ENCODE data around the gene PLXND1.

The PLXND1 gene

GRCh38 chr3:129585949-129586657, 20.4 kb downstream of the PLXND1 start:
- no peak for DNase-seq (ENCODE audit: low read depth in 2 of 2)

DNA sequence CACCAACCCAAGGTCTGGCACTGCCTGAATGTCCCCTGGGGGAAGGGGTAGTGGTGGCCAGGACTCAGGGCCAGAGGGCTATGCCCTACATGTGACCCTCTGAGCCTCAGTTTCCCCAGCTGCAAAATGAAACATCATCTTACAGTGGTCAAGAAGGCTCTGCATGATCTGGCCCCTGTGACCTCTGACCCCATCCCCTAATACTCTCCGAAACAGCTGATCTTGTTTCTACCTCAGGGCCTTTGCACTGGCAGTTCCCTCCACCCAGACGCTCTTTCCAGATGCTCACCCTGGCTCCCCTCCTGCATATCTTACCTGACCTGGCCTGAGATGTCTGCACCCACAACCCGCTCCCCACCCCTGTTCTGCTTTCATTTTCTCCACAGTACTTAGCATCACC, 21.8 kb downstream of the PLXND1 start:
- DNase-seq (ENCODE audit: low read depth in 2 of 2) = no peak

GRCh38 chr3:129583289-129583688, 23.2 kb downstream of the PLXND1 start:
- DNase-seq (ENCODE audit: low read depth in 2 of 2) = no peak

DNA sequence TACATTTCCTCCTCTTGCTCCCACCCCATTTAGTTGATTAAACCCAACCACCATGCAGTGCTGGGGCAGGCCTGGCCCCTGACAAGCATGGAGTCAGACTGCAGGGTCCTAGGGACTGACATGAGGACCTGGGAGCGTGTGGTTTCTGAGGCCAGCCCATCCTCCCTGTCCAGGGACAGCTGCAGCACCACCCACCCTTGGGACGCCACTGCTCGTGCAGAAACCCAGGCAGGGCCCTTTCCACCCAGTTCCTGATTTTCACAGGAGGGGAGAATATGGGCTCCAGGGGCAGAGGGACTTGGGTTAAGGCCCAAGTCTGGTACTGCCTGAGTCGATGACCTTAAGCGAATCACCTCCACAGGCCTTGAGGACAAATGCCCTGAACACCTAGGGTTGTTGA, 23.7 kb downstream of the PLXND1 start:
- no peak for DNase-seq (ENCODE audit: low read depth in 2 of 2)

GRCh38 chr3:129581623-129582022, 24.9 kb downstream of the PLXND1 start:
- no peak for DNase-seq (ENCODE audit: low read depth in 2 of 2)

GRCh38 chr3:129579991-129580390, 26.5 kb downstream of the PLXND1 start:
- no peak for DNase-seq (ENCODE audit: low read depth in 2 of 2)

- DNase-seq (ENCODE audit: low read depth in 2 of 2) = no peak
Observed at GRCh38 chr3:129577925-129578786, 28.3 kb downstream of the PLXND1 start.

DNA sequence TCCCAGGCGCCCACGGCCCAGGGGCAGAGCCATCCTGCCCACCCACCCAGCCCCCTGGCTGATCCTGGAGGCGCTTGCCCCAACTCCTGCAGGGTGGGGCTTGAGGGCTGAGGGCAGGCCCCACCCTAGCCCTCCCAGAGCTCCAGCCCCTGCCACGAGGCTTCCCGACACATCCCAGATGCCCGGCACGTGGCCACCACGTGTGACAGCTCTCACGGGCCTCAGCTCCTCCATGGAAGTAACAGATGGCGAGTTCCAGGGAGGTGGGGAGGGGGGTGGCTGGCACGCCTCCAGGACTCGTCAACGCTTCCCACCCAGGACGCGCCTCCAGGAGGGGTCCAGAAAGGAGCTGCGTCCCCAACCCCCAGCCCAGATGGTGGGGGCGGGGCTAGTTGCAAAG, 29.1 kb downstream of the PLXND1 start:
- DNase-seq (ENCODE audit: low read depth in 2 of 2) = no peak

- DNase-seq (ENCODE audit: low read depth in 2 of 2) = peak; percentile 24 to 30
Observed at GRCh38 chr3:129576514-129577352, 29.7 kb downstream of the PLXND1 start.

DNA sequence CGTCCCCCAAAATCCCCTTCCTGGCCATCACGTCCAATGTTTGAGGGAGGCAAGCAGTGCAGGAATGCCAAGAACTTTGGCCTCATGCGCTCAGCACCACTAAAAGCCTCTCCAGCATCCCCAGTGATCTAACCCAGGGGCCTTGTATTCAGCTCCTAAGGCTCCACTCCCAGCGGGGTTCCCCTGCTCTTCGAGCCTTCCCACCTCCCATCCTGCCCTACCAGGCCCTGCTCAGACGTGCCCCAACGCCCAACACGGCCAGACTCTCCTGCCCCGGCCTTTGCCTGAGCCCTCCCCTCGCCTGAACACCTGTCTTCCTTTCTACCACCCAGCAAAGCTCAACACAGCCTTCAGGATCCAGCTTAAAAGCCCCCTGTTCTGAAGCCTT, 30.5 kb downstream of the PLXND1 start:
- no peak for DNase-seq (ENCODE audit: low read depth in 2 of 2)

GRCh38 chr3:129575233-129575996, 31.1 kb downstream of the PLXND1 start:
- no peak for DNase-seq (ENCODE audit: low read depth in 2 of 2)

GRCh38 chr3:129574206-129574605, 32.3 kb downstream of the PLXND1 start:
- no peak for DNase-seq (ENCODE audit: low read depth in 2 of 2)

GRCh38 chr3:129573493-129573892, 33.0 kb downstream of the PLXND1 start:
- DNase-seq (ENCODE audit: low read depth in 2 of 2) = no peak

DNA sequence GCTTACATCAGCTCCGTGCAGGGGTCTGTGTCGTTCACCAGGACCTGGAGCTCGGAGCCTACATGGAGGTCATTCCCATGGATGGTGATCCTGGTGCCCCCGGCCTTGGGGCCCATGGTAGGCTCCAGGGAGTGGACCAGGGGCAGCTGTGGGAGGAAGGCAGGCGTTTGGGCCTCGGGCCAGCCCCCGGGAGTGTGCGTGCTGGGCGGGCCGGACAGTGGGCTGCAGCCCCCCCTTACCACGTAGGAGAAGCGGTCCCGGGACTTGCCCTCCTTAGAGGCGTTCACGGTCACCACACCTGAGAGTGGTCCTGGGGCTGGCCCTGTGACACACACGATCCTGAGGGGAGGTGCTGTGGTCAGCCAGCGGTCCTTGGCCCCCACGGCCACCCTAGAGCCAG, 33.9 kb downstream of the PLXND1 start:
- no peak for DNase-seq (ENCODE audit: low read depth in 2 of 2)

DNA sequence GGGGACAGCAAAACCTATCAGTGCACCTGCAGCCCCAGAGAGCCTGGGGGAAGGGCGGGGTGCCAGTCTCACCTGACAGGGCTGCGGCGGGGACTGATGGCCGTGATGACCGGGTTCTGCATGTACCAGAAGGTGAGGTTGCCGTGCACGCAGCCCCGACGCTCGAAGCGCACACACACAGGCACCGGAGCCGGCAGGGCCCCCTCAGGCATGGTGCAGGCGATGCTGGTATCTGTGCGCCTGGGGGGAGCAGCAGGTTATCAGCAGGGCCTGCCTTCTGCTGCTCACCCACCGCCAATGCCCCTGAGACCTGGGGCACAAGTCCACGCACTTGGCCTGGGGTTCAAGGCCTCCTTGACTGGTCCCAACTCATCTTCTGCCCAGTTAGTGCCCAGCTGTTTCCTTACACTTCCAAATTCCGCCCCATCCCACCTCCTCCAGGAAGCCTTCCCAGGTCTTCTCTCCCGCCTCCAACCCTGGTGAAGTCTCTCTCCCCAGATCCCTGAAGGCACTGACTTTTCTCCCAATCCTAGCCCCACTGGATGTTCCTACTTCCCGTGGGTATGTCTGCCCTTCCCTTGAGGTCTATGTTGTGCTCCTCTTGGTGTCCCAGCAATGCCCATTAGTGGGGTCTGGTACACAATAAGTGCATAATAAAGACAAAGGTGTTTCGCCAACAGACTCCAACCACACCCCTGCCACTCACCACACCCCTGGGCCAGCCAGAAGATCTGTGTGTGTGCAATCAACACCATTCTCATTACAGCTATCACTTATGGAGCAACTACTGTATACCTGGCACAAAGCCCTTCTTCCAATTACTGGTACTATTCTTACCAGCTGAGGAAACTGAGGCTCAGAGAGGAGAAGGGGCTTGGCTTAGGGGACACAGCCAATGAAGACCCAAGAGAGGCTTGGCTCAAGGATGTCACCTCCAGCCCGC, 34.6 kb downstream of the PLXND1 start:
- DNase-seq (ENCODE audit: low read depth in 2 of 2) = no peak

DNA sequence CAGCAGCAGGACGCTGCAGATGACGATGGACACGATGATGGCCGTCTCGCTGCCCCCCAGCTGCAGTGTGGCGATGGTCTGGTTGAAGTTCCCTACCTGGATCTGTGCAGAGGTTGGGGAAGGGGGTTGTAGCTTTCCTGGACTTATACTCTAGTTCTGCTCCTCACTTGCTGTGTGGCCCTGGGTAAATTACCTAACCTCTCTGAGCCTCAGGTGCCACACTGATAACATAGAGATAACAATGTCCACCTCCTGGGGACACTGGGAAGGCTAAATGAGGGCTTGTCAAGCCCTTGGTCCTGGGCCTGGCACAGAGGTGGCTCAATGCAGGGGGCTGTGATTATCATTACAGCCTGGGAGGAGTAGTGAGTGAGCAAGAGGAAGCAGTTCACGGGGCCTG, 36.6 kb downstream of the PLXND1 start:
- DNase-seq (ENCODE audit: low read depth in 2 of 2) = no peak

DNA sequence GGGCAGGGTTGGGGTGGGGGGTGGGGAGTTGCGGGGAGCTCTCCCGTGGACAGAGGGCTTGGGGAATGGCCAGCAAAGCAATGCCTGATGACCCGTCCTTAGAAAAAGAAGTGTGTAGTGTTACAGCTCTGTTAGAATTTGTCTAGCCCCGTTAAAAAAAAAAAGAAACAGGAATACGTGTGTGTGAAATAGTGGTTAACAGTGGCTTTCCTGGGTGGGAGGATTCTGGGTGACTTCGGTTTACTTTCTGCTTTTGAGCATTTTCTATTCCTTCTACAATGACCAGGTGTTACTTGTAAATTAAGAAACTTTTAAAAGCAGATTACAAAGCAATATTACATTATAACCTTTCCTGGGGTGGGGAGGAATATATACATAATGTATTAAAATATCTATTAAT, 38.5 kb downstream of the PLXND1 start:
- no peak for DNase-seq (ENCODE audit: low read depth in 2 of 2)

DNA sequence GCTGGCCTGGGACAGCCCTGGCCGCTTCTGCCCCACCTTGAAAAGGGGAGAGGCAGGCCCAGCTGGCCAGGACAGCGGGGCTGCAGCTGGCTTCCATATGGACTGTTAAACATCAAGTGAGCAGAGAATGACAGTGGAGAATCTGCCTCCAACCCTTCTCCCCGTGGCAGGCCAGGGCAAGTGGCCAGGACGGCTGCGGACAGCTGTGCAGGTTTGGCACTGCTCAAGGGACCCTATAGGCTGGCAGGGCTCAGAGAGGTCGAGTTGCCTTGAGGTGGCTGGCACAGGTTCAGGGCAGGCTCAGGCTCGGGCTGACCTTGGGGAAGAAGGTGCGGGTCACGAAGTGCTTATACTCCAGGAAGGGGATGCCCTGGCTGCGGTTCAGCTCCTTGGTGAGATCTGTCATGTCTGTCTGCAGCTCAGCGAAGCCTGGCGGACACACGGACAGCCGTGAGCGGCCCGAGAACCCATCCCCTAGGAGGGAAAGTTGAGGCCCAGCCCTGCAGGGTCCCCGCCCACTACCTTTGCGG, 39.2 kb downstream of the PLXND1 start:
- no peak for DNase-seq (ENCODE audit: low read depth in 2 of 2)

GRCh38 chr3:129565902-129566301, 40.6 kb downstream of the PLXND1 start:
- no peak for DNase-seq (ENCODE audit: low read depth in 2 of 2)

DNA sequence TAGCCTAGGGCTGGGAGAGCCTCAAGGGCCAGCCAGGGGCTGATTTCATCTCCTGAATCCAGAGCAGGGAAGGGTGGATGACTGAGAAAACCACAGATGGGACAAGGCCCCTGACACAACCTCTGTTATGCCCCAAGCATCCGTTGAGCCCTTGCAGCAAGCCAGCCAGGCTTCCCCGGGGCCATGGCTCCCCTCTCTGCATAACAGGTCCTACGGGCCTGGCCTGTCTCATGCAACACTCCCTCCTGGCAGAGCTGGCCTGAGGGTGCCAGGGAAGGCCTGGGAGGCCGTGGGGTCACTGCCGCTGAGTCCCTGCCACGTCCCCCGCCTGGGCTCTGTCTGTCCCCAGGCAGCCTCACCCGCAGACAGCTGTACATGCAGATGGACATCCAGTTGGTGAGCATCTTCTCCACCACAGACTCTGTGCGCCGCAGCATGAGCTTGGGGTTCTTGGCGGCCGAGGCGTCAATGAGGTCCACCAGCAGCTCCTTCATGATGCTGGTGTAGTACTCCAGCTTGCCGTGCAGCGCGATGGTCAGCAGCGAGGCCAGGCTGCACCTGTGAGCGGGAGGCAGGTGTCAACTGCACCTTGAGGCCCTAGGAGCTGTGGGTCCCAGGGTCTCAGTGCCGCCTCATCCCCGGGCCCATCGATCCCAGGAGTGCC, 41.4 kb downstream of the PLXND1 start:
- no peak for DNase-seq (ENCODE audit: low read depth in 2 of 2)
